Hippocampal formation (tissue), 2 donors: ENCODE results near the gene SGO2.
A peak's percentile ranks its signal among the peaks of the same experiment; 100 is the strongest.

Source experiments
- DNase-seq, 2 donors: peaks; one replicate each; lab custom pipeline; 2025; lab: John Stamatoyannopoulos, UW

SGO2 gene, protein sequence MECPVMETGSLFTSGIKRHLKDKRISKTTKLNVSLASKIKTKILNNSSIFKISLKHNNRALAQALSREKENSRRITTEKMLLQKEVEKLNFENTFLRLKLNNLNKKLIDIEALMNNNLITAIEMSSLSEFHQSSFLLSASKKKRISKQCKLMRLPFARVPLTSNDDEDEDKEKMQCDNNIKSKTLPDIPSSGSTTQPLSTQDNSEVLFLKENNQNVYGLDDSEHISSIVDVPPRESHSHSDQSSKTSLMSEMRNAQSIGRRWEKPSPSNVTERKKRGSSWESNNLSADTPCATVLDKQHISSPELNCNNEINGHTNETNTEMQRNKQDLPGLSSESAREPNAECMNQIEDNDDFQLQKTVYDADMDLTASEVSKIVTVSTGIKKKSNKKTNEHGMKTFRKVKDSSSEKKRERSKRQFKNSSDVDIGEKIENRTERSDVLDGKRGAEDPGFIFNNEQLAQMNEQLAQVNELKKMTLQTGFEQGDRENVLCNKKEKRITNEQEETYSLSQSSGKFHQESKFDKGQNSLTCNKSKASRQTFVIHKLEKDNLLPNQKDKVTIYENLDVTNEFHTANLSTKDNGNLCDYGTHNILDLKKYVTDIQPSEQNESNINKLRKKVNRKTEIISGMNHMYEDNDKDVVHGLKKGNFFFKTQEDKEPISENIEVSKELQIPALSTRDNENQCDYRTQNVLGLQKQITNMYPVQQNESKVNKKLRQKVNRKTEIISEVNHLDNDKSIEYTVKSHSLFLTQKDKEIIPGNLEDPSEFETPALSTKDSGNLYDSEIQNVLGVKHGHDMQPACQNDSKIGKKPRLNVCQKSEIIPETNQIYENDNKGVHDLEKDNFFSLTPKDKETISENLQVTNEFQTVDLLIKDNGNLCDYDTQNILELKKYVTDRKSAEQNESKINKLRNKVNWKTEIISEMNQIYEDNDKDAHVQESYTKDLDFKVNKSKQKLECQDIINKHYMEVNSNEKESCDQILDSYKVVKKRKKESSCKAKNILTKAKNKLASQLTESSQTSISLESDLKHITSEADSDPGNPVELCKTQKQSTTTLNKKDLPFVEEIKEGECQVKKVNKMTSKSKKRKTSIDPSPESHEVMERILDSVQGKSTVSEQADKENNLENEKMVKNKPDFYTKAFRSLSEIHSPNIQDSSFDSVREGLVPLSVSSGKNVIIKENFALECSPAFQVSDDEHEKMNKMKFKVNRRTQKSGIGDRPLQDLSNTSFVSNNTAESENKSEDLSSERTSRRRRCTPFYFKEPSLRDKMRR

DNA sequence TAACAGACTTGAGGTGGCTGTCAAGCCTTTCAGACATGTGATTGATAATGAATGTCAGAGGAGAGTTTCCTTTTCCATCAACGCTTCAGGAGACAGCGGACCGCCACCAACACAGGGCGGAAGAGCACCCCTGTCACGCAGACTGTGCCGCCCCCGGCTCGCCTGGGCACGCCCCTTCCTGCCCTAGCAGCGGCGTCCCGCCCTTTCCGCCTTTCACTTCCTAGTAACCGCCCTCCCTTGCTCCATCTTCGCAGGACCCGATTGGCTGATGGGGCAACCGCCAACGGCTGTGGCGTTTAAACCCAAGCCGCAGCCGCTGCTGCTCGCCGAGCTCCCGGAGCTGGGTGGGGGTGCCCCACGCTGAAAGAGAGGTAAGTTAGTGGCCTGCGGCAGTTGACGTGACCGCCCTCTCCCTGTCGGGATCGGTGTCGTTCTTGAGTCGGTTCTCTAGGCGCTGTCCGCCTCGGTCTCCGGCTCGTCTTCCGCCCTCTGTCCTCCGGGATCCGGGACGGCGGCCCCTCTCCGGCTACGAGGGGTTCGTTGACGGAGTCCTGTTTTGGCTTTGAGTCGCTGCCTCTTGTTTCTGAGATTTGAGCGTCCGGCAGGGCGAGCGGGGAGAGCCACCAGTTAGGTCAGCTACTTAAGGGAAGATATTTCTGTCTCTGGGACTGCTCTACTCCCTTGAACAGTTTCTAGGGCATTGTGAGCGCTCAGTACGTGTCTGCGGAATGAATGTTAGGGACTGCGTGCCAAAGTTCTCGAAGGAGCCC lies at the start of gene SGO2:
SGO2 (plus strand) TSS at position 326 of the 770 bp plus-strand sequence. CDS start 6,769 bp downstream, outside the sequence.
- DNase-seq, result peak; percentile 89 to 97

DNA sequence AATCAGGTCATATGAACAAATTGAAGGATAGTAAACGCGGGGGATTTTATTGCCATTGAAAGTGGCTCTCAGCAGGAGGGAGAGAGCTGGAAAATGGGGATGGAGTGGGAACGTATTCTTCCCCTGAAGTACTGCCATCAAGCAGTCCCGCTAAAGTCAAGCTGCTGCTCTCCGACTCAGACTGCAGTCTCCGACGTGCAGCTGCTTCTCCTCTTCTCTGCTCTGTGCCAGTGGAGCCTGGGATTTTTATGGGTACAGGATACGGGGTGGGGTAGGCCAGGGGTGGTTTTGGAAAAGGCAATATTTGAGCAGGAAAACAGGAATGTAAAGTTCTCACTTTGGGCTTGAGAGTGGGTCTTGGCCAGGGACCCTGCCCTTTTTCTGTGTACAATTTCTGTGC lies 49.2 kb upstream of the SGO2 start:
- no peak for DNase-seq

DNA sequence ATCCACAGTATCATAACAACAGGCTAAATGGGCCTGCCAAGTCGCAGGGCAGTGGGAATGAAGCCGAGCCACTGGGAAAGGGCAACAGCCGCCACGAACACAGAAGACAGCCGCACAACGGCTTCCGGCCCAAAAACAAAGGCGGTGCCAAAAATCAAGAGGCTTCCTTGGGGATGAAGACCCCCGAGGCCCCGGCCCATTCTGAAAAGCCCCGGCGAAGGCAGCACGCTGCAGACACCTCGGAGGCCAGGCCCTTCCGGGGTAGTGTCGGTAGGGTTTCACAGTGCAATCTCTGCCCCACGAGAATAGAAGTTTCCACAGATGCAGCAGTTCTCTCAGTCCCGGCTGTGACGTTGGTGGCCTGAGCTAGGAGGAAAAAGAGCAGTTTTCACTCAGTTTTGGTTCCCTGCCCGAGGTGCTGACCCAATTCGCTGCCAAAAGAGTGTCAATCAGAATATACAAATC lies 48.3 kb upstream of the SGO2 start:
- DNase-seq, result peak; percentile 26 to 56

DNA sequence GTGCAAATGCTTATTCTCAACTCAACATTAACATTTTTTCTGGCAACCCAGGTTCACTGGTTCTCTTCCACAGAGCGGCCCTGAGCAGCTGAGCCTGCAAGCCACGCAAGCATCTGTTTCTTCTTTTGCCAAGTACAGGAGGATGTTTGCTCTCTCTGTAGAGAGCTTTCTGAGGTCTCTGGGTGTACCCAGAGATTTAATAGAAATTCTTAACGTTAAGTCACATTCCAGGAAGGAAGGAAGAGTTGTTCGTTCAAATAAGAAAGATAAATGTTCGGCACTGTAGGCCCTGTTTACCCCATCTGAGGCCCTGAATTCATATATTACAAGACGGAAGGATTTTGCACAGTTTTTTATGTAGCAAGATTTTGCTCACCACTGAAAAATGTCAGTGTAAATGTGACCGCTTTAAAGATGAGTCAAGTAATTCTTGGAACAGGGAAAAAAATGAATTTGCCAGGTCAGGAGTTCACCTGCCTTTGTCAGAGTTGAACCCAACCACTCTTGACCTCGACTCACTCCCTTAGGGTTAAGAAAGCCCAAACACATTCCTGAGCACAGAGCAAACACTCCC lies 46.2 kb upstream of the SGO2 start:
- no peak for DNase-seq

DNA sequence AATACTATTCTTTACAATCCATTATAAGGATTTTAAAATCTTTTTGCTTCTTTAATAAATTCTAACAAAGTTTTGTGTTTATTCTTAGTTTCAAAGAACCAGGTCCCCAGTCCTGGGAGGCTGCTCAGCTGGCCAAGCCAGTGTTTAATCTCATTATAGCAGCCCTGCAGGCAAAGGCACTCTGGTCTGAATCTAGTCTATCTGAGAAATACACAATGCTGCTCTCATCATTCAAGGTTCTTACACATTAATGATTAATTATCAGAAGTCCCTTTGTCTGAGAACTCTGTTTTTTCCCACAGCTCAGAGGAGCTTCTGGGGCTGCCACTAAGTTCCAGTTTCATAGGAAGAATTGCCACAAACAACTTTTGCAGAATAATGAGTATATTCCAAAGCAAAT lies 43.8 kb upstream of the SGO2 start:
- DNase-seq, result no peak

DNA sequence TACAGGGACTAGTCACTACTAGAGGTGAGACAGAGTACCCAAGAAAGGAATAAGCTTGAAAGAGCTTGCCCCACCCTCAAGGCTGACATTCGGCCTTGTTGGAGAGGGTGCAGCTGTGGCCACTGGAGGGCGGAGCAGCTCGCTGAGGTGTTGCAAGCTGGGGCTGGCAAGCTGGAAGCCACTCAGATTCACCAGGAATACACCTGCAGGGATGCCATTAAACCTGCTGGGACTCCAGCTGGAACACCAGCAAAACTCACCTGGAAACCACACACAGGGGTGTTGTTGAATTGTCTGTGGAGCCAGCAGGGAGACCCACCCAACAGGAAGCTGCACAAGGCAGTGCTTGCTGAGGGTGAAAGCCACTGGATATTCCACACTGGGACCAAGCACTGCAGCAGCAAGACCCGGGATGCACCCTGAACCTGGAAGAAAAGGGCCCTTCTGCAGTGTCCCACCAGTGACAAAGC lies 42.2 kb upstream of the SGO2 start:
- no peak for DNase-seq

DNA sequence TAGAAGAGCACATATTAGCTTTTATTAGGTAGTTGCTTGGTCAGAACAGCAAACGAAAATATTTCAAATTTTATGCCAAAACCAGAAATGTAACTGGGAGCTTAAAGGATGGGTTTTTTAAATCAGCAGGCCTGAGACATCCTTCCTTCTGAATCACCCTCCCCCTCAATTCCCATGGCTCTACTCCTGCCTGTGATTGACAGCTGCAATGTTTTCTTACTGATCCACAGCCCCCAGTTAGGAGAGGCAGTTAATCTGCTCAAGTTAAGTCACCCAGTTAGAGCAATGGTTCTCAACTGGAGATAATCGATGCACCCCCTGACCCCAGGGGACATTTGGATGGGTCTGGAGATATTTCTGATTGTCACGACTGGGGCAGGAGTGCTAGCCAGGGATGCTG lies 41.1 kb upstream of the SGO2 start:
- DNase-seq, result no peak

DNA sequence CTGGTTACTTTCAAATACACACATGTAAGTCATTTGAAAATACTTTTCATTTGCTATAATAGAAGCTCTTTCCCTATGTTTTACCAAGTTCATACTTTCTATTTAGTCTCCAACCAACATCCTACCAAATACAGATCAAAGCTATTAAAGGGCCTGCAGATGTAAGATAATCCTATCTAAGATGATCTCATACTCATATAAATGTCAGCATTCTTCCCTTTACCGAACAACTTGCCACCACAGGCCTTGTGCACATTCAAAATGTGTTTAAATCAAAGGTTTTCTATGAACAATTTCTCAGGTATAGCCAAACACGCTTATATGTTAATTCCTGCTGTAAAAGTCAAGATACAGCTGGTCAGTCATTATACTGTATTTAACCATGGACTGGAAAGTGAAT lies 39.5 kb upstream of the SGO2 start:
- DNase-seq, result no peak

DNA sequence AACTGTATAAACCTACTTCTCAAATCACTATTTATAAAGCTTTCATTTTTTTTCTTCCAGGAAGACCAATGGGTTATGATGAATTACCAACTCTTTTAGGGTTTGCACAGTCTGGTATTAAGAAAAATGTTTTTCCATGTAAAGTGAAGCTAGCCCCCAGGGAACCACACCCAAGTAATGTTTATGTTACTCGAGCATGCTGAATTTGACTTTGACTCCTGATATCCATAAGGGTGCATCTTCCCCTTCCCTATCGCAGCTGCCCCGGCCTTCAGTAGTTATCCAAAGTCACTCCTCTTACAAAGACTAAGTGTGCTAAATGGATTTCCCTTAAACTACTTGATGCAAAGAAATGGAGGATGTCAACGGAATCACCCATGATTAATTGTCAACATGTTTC lies 37.8 kb upstream of the SGO2 start:
- DNase-seq, result no peak

DNA sequence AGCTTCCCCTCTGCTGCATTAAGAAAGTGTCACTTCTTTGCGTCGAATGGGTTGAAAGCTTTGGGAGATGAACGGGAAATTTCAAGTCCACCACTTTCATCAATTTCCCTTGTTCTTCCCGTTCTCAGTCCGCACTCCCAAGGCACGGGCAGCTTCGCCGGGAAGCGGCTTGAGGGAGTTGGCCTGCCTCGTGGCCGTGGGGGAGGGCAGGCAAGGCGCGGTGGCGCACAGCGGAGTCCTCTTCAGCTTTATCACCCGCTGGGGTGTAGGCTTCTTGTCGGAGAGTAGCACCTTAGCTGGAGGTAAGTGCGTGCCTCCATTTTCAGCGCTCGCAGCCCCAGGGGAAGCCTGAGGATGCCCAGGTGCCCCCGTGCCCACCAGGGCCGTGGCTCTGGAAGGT lies 36.0 kb upstream of the SGO2 start:
- no peak for DNase-seq

DNA sequence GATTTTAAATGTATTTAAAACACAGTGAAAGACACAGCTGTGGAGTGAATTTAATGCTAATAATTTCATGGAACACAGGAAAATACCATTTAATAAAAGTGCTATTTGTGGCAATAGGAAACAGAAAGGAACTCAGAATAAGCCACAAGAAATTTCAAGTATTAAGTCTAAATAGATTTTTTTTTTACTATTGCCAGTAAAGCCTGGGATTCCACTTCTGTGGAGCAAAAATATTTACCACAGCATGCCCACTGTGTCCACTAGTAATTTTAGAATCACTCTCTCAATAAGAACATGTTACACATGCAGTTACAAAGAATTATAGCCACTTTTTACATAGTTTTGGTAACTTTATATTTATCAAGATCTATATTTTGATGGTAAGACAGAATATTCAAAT lies 33.4 kb upstream of the SGO2 start:
- DNase-seq, result no peak

DNA sequence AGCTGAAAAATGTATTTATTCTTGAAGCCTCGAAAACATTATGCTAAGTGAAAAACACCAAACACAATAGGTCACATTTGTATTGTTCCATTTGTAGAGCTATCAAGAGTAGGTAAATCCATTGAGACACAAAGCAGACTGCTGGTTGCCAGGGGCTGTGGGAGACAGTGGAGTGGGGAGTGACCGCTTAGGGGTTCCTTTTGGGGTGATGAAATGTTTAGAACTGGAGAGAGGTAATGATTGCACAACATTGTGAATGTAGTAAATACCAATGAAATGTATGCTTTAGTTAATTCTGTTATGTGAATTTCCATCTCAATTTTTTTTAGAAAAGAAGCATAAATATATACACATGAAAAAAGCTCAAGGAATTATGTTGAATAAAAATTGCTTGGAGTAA lies 32.0 kb upstream of the SGO2 start:
- no peak for DNase-seq

DNA sequence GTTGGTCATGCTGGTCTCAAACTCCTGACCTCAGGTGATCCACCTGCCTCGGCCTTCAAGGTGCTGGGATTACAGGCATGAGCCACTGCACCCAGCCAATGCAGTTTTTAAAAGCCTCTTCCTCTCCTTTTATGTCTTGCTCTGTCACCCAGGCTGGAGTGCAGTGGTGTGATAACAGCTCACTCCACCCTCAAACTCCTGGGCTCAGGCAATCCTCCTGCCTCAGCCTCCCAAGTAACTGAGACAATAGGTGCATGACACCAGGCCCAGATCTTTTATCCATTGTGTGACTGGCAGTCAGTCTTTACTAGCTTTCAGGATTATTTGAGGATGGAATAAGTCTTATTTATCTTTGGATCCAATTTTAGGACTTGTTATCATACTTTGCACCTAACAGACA lies 29.3 kb upstream of the SGO2 start:
- no peak for DNase-seq

DNA sequence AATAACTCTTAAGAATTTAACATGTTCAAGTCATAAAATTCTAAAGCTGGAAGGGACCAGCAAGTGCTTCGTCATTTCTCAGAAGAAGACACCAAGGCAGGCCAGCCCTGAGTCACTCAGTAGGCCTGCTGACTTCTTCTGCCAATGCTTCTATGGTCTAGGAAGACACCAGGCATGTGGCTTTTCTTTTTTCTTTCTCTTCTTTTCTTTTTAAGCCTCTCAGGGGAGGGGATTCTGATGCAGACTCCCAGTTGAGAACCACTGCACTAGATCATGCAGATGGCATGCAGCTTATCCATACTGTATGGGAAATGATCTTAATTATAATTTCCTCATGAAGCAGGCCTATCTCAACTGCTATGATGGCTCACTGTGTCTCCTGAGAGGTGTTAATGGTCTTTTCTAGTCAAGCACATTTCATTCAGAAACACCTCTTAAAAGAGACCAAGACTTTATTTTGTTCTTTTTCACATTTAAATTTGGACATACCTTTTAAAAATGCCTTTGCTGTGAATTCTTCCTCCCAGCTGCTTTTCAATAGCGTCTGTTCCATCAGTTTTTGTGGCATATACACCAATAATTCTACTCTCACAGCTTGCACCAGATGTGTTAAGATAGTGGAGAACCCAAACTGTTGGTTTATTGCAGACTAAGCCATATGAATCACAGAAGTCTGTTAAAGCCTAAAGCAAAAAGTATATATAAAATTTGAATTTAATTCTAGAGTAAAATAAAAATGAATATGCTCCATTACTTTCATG lies 27.4 kb upstream of the SGO2 start:
- DNase-seq, result no peak

DNA sequence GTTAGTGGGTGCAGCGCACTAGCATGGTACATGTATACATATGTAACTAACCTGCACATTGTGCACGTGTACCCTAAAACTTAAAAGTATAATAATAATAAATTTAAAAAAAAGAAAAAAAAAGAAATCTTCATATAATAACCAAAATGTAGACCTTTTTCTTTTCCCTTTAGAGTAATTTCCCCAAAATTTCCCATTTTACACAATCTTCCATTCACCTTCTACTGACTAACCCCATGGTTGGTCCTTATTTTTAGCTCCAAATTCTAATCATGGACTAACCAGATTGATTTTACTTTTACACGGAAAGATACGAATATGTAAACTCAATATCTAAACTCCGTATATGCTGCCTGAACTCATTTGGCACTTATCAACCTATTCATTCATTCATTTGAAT lies 23.8 kb upstream of the SGO2 start:
- DNase-seq, result no peak

DNA sequence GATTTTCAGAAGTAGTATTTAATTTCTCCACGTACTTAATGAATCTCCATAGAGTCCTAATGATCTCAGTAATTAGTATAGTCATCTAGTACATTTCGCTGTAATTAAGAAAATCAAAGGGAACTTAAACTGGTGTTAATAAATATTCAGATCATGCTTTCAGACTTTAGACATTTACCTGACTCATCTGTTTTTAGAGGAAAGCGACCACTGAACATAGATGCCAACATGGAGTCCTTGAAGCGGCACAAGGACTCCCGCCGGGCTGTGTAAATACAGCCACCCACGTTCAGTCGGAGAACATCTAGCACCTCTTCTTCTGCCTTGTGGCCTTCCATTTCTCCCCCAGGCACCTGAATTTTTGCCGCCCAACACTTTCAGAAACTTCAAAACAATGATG lies 19.3 kb upstream of the SGO2 start:
- no peak for DNase-seq

DNA sequence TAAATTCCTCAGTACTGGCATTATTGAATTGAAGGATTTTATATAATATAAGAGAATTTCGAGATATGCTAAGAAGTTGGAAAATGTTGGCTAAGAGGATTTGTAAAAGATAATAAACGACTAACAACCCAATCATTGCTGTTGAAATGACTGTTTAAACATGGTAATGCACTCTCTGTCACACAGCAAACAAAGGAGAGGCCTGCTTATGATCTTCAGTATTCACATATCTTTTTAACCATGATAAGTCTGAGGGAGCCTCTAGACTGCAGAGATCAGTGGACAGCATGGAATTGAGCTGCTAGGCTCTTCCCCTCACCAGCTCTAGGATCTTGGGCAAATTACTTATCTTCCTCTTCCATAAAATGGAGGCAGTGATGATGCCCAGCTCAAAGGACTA lies 18.8 kb upstream of the SGO2 start:
- DNase-seq, result no peak

DNA sequence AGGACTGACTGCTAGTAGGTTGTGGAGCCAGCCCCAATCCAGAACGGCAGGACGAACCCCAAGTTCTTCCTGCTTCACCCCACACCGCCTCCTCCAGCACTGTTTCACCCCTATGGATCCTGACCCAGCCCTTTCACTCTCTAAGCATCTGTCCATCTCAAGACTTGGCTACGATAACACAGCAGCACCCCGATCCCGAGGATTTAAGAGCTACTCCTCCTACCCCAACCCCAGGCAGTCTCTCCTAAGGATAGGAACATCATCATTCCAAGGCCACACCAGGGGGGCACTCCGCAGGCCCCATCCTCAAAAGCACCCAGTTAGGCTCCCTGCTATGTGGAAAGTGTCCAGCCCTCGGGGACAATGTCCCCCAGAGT lies 16.8 kb upstream of the SGO2 start:
- no peak for DNase-seq

DNA sequence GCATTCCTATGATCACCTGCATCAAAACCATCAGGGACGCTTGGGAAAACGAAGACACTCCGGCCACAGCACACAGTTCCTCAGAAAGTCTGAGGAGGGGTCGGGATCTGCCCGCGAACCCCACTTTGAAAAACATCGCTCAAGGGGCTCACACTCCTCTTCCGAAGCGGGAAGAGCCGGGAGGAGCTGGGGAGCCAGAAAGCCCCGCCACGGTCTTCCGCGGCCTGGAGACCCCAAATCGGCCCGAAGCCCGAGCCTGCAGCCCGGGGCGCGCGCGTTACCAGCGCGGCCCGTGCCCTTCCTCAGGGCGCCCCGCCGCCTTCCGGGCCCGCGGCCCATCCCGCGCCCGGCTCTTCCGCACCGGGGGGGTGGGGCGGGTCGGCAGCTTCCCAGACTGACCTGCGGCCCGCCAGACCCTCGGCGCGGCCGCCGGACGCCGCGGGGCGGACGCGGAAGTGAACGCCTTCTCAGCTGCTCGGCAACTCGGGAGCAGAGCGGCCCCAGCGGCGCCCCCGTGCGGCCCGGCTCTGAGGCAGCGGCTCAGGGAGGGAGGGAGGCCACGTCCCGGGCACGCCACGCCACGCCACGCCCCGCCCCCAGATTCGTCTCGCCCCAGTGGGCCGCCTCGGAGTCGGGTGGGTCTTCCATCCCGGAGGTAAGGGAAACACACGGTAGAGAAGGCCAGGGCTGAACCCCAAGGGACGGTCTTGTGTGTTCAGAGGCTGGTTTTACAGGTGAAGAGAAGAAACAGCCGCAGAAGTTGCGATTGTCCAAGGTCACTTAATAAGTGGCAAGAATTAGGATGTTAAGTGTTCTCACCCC lies 16.2 kb upstream of the SGO2 start, which contains the start of gene KCTD18:
KCTD18 (minus strand) TSS at position 457 of the 822 bp plus-strand sequence. CDS start 3,052 bp downstream, outside the sequence.
- DNase-seq, result peak; percentile 85 to 87
